Measurements from ENCODE around the gene COL8A2.

DNA sequence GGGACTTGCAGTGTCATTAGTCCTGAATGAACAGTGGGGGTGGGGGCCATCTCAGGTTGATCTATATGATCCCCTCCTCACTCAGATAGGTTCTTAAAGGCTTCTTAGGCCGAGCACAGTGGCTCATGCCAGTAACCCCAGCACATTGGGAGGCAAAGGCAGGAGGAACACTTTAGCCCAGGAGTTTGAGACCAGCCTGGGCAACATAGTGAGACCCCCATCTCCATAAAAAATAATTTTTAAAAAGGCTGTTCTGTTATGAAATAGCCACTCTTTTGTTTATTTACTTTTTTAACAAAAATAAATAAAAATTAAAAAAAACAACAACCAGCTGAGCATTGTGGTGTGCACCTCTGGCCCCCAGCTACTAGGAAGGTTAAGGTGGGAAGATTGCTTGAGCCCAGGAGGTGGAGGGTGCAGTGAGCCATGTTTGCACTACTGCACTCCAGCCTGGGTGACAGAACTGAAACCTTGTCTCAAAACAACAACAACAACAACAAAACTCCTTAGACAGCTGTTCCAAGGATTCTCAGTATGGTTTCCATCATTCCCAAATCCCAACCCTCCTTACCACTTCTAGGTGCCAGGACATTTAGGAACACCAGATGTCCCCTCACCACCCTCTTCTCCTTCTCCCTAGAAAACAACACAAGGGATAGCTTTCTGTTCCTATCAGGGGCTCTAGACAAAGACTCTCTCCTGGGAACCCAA, 26.3 kb upstream of the COL8A2 start:
- no peak for TF ChIP-seq POLR2A (IDR thresholded peaks at IDR 0.05)
- TF ChIP-seq, protein P1, sequence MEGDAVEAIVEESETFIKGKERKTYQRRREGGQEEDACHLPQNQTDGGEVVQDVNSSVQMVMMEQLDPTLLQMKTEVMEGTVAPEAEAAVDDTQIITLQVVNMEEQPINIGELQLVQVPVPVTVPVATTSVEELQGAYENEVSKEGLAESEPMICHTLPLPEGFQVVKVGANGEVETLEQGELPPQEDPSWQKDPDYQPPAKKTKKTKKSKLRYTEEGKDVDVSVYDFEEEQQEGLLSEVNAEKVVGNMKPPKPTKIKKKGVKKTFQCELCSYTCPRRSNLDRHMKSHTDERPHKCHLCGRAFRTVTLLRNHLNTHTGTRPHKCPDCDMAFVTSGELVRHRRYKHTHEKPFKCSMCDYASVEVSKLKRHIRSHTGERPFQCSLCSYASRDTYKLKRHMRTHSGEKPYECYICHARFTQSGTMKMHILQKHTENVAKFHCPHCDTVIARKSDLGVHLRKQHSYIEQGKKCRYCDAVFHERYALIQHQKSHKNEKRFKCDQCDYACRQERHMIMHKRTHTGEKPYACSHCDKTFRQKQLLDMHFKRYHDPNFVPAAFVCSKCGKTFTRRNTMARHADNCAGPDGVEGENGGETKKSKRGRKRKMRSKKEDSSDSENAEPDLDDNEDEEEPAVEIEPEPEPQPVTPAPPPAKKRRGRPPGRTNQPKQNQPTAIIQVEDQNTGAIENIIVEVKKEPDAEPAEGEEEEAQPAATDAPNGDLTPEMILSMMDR (IDR thresholded peaks at IDR 0.05): no peak
- peak in 1 of 4 donors; percentile 2 for TF ChIP-seq POLR2AphosphoS5 (IDR thresholded peaks at IDR 0.05)
- TF ChIP-seq EP300 (IDR thresholded peaks at IDR 0.05): no peak

Data from sigmoid colon (tissue), 4 donors.